GM12892 (cell line): ENCODE results near the gene PTTG1IP2.

Experiments used
- POLR2A ChIP-seq: IDR thresholded peaks from 2 replicates; pipeline ENCODE4 v1.6.1; 2011; ENCODE audit warnings: low read depth, low read length, control low read depth
- POLR2AphosphoS5 ChIP-seq: IDR thresholded peaks from 2 replicates; pipeline ENCODE4 v1.6.1; 2011; ENCODE audit warnings: low read depth, low read length, control low read depth
- TAF1 ChIP-seq: IDR thresholded peaks from 2 replicates; pipeline ENCODE4 v1.6.1; 2011; ENCODE audit warnings: low read depth, mild to moderate bottlenecking, control low read depth, low read length, borderline replicate concordance

- TF ChIP-seq POLR2A, result no peak
- no peak for TF ChIP-seq POLR2AphosphoS5
- no peak for TF ChIP-seq TAF1
Measured at GRCh38 chr7:90560730-90561129, 91.3 kb downstream of the PTTG1IP2 start.
